Natural killer cell treated with Interleukin-12 subunit alpha and Interleukin-12 subunit beta and Interleukin-15 and Interleukin-18, amount 100 ng/mL, for 72 hours (primary cell): ENCODE results near the gene ZNRF1. TPM values are rescaled to one million over a fixed set of nuclear protein-coding genes. Genes with fewer than 3 reads are reported as not detected.

Experiments
- ATAC-seq, 2 donors: fragments of 150-1000 bp; cut with Tn5 transposase in 1 of 2; sonication (Bioruptor Pico), chemical (Tn5 transposase) in 1 of 2; 2 replicates each; pipeline ENCODE4 v1.10.0; 2021
- DNase-seq: peaks from one replicate; pipeline ENCODE4 v3.0.0; 2022; ENCODE audit warnings: low spot score
- H3K27ac Mint-ChIP-seq, 2 donors: 1 replicate in 1 of 2; 2 replicates in 1 of 2; pipeline ENCODE4 v1.8.0; 2022; ENCODE audit warnings: mixed read lengths in 2 of 2, mild to moderate bottlenecking in 1 of 2, moderate library complexity in 1 of 2
- H3K27me3 Mint-ChIP-seq, 2 donors: 1 replicate in 1 of 2; 2 replicates in 1 of 2; pipeline ENCODE4 v1.8.0; 2022; ENCODE audit warnings: mixed read lengths in 2 of 2
- H3K36me3 Mint-ChIP-seq: one replicate; pipeline ENCODE4 v1.8.0; 2022; ENCODE audit warnings: mixed read lengths
- H3K4me1 Mint-ChIP-seq, 2 donors: 1 replicate in 1 of 2; 2 replicates in 1 of 2; pipeline ENCODE4 v1.8.0; 2022; ENCODE audit warnings: low read depth in 2 of 2, mixed read lengths in 2 of 2, mild to moderate bottlenecking in 1 of 2
- H3K4me3 Mint-ChIP-seq: one replicate; pipeline ENCODE4 v1.8.0; 2022; ENCODE audit warnings: mixed read lengths
- H3K9me3 Mint-ChIP-seq: 2 replicates; pipeline ENCODE4 v1.8.0; 2022; ENCODE audit warnings: mixed read lengths
- total RNA-seq, 2 donors: library from RNA; stranded (reverse); gene quantifications; one replicate each; pipeline ENCODE4 v1.2.3, GENCODE V29; 2022

Gene ZNRF1
- total RNA-seq, 2 donors from 2014 or later = 58.6 to 89.7 TPM

GRCh38 chr16:75074920-75075687 lies 76.3 kb downstream of the ZNRF1 start:
- H3K9me3 Mint-ChIP-seq = peaks cover 7% of the 10 kb centered on the region
- H3K27me3 Mint-ChIP-seq = no peaks in the 10 kb centered on the region
- H3K4me1 Mint-ChIP-seq = peaks cover 68 to 69% of the 10 kb centered on the region in 2 donors
- DNase-seq (peak; percentile 92), ATAC-seq (peak; percentile 97 to 98)
- peak overlapping the region; percentile 96 for H3K4me3 Mint-ChIP-seq
- H3K27ac Mint-ChIP-seq = peak overlapping the region; percentile 98
- peaks cover 20% of the 10 kb centered on the region for H3K36me3 Mint-ChIP-seq

GRCh38 chr16:75075688-75076268 lies 77.0 kb downstream of the ZNRF1 start:
- Mint-ChIP-seq H3K4me1 (peaks cover 61 to 65% of the 10 kb centered on the region in 2 donors), H3K9me3 (peaks cover 7% of the 10 kb centered on the region), H3K36me3 (peaks cover 19% of the 10 kb centered on the region), H3K4me3 (peak overlapping the region; percentile 96), H3K27me3 (no peaks in the 10 kb centered on the region), H3K27ac (peak overlapping the region; percentile 98)
- no peak for DNase-seq
- no peak for ATAC-seq

GRCh38 chr16:75078886-75079285 lies 80.1 kb downstream of the ZNRF1 start:
- Mint-ChIP-seq H3K4me3 (peak overlapping the region; percentile 66), H3K9me3 (peaks cover 7% of the 10 kb centered on the region), H3K27me3 (no peaks in the 10 kb centered on the region), H3K36me3 (peaks cover 19% of the 10 kb centered on the region), H3K4me1 (peaks cover 62 to 63% of the 10 kb centered on the region in 2 donors), H3K27ac (peak overlapping the region; percentile 98)
- ATAC-seq (no peak), DNase-seq (no peak)

- Mint-ChIP-seq H3K27ac (peak overlapping the region; percentile 98), H3K9me3 (peaks cover 7% of the 10 kb centered on the region), H3K36me3 (peaks cover 19% of the 10 kb centered on the region), H3K27me3 (no peaks in the 10 kb centered on the region), H3K4me3 (no peak overlapping the region), H3K4me1 (peaks cover 60 to 62% of the 10 kb centered on the region in 2 donors)
- ATAC-seq = no peak
- no peak for DNase-seq
Measured at GRCh38 chr16:75079346-75079926, 80.6 kb downstream of the ZNRF1 start.

- DNase-seq (no peak), ATAC-seq (no peak)
- H3K27ac Mint-ChIP-seq = peak overlapping the region; percentile 98
- H3K9me3 Mint-ChIP-seq = peaks cover 7% of the 10 kb centered on the region
- peak overlapping the region; percentile 11 for H3K4me3 Mint-ChIP-seq
- H3K27me3 Mint-ChIP-seq = no peaks in the 10 kb centered on the region
- H3K4me1 Mint-ChIP-seq = peaks cover 62 to 66% of the 10 kb centered on the region in 2 donors
- H3K36me3 Mint-ChIP-seq = peaks cover 21% of the 10 kb centered on the region
Measured at GRCh38 chr16:75080205-75081029, 81.6 kb downstream of the ZNRF1 start.

- Mint-ChIP-seq H3K27me3 (no peaks in the 10 kb centered on the region), H3K4me3 (no peak overlapping the region), H3K4me1 (peaks cover 61% of the 10 kb centered on the region in 2 donors), H3K36me3 (peaks cover 20% of the 10 kb centered on the region), H3K9me3 (peaks cover 7% of the 10 kb centered on the region), H3K27ac (peak overlapping the region; percentile 5 to 80)
- DNase-seq = no peak
- ATAC-seq = no peak
Measured at GRCh38 chr16:75081179-75081859, 82.5 kb downstream of the ZNRF1 start.

GRCh38 chr16:75083813-75084212 lies 85.0 kb downstream of the ZNRF1 start:
- peaks cover 43 to 46% of the 10 kb centered on the region in 2 donors for H3K4me1 Mint-ChIP-seq
- H3K4me3 Mint-ChIP-seq = no peak overlapping the region
- no peak for DNase-seq
- H3K27ac Mint-ChIP-seq = peak overlapping the region; percentile 41 to 64
- ATAC-seq = no peak
- H3K27me3 Mint-ChIP-seq = no peaks in the 10 kb centered on the region
- peaks cover 10% of the 10 kb centered on the region for H3K36me3 Mint-ChIP-seq
- peaks cover 3% of the 10 kb centered on the region for H3K9me3 Mint-ChIP-seq

GRCh38 chr16:75085556-75085955 lies 86.7 kb downstream of the ZNRF1 start:
- Mint-ChIP-seq H3K27ac (peak overlapping the region; percentile 41 to 83), H3K4me1 (peaks cover 45 to 50% of the 10 kb centered on the region in 2 donors), H3K27me3 (no peaks in the 10 kb centered on the region), H3K4me3 (no peak overlapping the region), H3K36me3 (peaks cover 6% of the 10 kb centered on the region), H3K9me3 (peaks cover 3% of the 10 kb centered on the region)
- DNase-seq (no peak), ATAC-seq (no peak)

GRCh38 chr16:75086281-75086680 lies 87.5 kb downstream of the ZNRF1 start:
- peaks cover 3% of the 10 kb centered on the region for H3K9me3 Mint-ChIP-seq
- DNase-seq = no peak
- peak overlapping the region; percentile 41 to 83 for H3K27ac Mint-ChIP-seq
- peaks cover 43 to 49% of the 10 kb centered on the region in 2 donors for H3K4me1 Mint-ChIP-seq
- no peak overlapping the region for H3K4me3 Mint-ChIP-seq
- H3K36me3 Mint-ChIP-seq = peaks cover 6% of the 10 kb centered on the region
- no peaks in the 10 kb centered on the region for H3K27me3 Mint-ChIP-seq
- ATAC-seq = no peak

GRCh38 chr16:75086688-75087374 lies 88.0 kb downstream of the ZNRF1 start:
- peak overlapping the region; percentile 41 to 83 for H3K27ac Mint-ChIP-seq
- peaks cover 39 to 44% of the 10 kb centered on the region in 2 donors for H3K4me1 Mint-ChIP-seq
- H3K9me3 Mint-ChIP-seq = peaks cover 3% of the 10 kb centered on the region
- H3K36me3 Mint-ChIP-seq = peaks cover 6% of the 10 kb centered on the region
- no peak for DNase-seq
- ATAC-seq = no peak
- H3K4me3 Mint-ChIP-seq = no peak overlapping the region
- H3K27me3 Mint-ChIP-seq = no peaks in the 10 kb centered on the region

- DNase-seq (no peak), ATAC-seq (no peak)
- Mint-ChIP-seq H3K9me3 (peaks cover 3% of the 10 kb centered on the region), H3K36me3 (peaks cover 6% of the 10 kb centered on the region), H3K4me1 (peaks cover 39 to 45% of the 10 kb centered on the region in 2 donors), H3K4me3 (no peak overlapping the region), H3K27ac (peak overlapping the region; percentile 18 to 58), H3K27me3 (no peaks in the 10 kb centered on the region)
Measured at GRCh38 chr16:75087375-75087979, 88.7 kb downstream of the ZNRF1 start.

- DNase-seq = no peak
- ATAC-seq = no peak
- Mint-ChIP-seq H3K36me3 (peaks cover 6% of the 10 kb centered on the region), H3K4me1 (peaks cover 39 to 41% of the 10 kb centered on the region in 2 donors), H3K9me3 (peaks cover 3% of the 10 kb centered on the region), H3K4me3 (no peak overlapping the region), H3K27ac (peak overlapping the region; percentile 18 to 58), H3K27me3 (no peaks in the 10 kb centered on the region)
Measured at GRCh38 chr16:75088216-75088615, 89.4 kb downstream of the ZNRF1 start.
